ENCODE measurements around the gene MCUB.

GRCh38 chr4:109557433-109557832 is 2.6 kb upstream of the MCUB start:
- TF ChIP-seq CTCF (IDR thresholded peaks at IDR 0.05) (no peak), POLR2A (IDR thresholded peaks at IDR 0.05) (no peak)

Measured in testis (tissue), 2 donors.